Medulla oblongata (tissue), 1 donor: ENCODE results near the gene CPE.
A peak's percentile ranks its signal among the peaks of the same experiment; 100 is the strongest.
"Not testable (repeated sequence)": the region's sequence is repeated elsewhere in the genome, so short reads cannot be mapped to it uniquely, and the experiment has no call there.

ENCODE experiments used
- DNase-seq: peaks from one replicate; pipeline ENCODE4 v3.0.0-alpha.2; 2015; ENCODE audit errors: extremely low spot score

The CPE gene

GRCh38 chr4:165378745-165379677, at the start of gene CPE:
CPE (plus strand) TSS chr4:165379008; CDS start chr4:165379222, 214 bp downstream.
- DNase-seq, result peak; percentile 86

DNA sequence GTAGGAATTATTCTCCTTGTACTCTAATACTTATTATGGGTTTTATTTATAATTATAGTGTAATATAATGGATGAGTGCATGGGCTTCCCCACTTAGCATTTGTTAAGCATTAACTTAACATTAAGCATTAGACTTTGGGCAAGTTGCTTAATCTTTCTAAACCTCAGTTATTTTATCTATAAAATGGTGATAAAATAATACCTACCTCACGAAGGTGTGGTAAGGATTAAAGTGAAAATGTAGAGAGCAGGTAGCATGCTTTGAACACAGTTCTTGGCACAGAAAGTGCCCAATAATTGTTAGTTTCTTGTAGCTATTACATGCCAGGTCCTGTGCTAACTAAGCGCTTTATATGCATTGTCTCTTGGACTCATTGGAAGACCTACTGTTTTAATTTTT, 48.7 kb upstream of the CPE start:
- no peak for DNase-seq

DNA sequence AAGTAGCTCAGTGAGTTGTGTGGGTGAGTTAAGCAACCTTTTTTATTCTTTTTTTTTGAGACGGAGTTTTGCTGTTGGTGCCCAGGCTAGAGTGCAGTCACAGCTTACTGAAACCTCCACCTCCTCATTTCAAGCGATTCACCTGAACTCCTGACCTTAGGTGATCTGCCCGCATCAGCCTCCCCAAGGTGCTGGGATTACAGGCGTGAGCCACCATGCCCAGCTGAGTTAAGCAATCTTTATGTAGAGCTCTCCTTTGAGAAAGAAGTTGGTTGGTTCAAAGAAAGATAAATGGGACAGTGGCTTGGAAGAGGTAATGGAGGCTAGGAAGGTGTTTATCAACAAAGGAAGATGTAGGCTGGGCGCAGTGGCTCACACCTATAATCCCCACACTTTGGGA, 48.1 kb upstream of the CPE start:
- DNase-seq, result no peak

GRCh38 chr4:165331359-165331758, 47.4 kb upstream of the CPE start:
- no peak for DNase-seq

DNA sequence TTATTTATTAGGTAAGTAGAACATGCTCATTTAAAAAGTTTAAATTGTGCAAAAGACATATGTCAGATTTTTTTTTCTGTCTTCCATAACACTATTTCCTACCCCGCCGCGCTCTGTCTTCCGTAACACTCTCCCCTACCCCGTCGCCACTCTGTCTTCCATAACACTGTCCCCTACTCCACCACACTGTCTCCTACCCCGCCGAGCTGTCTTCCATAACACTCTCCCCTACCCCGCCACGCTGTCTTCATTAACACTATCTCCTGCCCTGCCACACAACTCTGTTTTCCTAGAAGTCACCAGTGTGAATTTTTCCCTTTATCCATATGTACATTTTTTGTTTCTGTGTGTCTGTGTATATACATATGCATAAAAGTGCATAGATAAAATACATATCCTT, 47.0 kb upstream of the CPE start:
- no peak for DNase-seq

DNA sequence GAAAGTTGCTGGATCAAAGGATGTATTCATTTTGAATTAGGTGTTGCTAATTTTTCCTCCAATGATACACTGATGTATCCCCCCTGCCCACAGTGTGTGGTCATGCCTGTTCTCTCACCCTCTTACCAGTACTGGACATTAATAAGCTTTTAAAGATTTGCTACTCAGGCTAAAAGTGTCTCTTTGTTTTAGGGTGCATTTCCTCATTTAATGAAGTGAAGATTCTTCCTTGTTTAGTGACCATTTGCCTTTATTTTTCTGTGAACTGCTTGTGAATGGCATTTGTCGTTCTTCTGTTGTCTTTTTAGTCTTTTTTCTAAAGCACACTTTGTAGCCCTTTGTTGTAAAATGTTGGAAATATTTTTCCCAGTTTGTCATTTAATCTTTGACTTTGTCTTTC, 46.3 kb upstream of the CPE start:
- no peak for DNase-seq

DNA sequence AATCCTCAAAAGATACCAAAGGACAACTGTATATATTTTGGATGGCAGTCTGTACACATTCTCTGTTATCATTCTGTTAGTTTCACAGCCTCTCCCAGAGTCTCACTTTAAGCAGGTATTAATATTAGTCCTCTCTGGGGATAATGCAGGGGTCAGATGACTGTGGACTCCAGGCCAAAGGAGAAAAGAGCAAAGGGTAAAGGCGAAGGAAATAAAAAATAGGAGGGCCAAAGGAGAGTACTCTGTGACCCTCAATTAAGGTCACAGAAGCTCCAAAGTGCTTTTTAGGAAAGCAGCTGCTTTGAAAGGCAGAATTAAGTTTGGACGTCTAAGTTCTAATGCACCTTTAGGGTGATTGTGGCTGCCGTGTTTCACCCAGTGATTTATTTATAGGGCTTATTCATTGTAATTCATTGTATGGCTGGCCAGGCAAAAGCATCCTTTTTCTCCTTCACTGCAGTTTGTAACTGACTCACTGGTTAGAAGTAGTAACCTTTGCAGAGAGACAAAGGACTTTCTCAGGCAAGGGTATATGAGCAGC, 43.6 kb upstream of the CPE start:
- no peak for DNase-seq

- no peak for DNase-seq
These were observed 42.1 kb upstream of the CPE start for GRCh38 chr4:165336743-165337142.

DNA sequence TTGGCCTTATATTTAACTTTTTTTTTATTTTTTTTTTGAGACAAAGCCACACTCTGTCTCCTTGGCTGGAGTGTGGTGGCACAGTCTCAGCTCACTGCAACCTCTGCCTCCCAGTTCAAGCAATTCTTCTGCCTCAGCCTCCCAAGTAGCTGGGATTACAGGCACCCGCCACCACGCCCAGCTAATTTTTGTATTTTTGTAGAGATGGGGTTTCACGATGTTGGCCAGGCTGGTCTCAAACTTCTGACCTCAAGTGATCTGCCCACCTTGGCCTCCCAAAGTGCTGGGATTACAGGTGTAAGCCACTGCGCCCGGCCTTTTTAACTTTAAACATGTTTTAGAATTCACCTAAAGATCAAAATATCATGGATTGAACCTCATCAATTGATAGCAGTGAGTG, 36.5 kb upstream of the CPE start:
- DNase-seq, result not testable (repeated sequence)

DNA sequence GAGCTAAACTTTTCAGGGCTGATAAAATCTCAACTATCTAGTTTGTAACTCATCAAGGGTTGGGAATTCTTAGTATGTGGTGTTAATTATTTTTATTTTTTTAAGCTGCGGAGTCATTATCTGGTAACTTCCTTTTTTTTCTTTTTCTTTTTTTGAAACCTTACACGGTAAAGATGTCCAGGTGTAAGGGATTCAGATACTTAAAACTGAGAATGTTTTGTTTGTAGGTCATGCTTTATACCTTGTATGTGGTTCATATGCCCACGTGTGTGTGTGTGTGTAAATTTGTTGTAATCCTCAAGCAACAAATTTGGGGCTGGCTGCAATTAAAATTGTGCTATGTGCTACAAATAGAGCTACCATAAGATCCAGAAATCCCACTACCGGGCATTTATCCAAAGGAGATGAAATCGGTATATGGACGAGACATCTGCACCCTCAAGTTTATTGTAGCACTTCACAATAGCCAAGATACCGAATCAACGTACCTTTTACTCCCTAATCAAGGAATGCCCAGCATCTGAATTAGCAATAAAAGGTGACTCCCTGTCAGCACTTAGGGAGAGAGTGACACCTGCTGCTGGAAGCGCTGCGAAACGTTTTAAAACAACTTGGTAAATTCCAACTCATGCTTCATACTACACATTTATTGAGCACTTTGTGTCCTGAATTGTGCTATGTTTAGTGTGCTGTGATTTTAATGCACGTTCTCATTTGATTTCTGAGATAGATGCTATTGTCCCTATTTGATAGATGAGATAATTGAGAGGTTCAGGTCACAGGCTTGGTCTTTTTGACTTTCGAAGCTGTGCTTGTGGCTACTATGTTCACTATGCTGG, 35.2 kb upstream of the CPE start:
- DNase-seq, result no peak

- DNase-seq, result no peak
These were observed 33.0 kb upstream of the CPE start for GRCh38 chr4:165345666-165346417.

GRCh38 chr4:165347647-165348569, 30.9 kb upstream of the CPE start:
- DNase-seq, result no peak

GRCh38 chr4:165351359-165352130, 27.3 kb upstream of the CPE start:
- no peak for DNase-seq

DNA sequence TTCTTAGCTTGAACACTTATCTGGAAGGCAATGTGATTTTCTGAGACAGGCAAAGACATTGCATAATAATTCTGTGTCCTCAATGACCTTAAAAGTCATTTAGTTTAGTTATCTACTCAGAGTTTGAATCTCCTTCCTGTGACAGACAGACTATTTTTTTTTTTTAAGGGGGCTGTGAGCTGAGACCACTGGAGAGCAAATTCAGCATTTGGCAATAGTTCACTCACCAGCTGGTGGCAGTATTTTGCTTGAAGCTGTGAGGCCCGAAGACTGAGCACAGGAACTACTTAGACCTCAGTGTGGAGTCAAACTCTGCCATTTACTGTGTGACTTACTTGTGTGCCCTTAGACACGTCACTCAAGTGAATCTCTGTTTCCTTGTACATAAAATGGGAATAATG, 22.9 kb upstream of the CPE start:
- DNase-seq, result peak; percentile 71

DNA sequence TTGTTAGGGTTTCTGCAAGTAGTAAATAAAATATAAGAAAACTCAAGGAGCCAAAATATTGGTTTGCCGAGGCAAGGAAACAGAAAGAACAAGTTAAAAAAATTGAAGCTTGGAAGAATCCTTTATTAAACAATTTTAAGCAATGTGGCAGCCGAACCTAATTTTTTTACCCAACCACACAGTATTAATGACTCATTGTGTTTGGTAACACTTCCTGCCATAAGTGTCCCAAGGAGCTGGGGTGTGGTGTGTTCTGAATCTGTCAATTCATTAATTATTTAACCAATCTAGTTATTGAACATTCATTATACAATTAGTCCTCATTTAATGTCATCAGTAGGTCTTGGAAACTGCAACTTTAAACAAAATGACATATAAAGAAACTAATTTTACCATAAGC, 19.3 kb upstream of the CPE start:
- no peak for DNase-seq

DNA sequence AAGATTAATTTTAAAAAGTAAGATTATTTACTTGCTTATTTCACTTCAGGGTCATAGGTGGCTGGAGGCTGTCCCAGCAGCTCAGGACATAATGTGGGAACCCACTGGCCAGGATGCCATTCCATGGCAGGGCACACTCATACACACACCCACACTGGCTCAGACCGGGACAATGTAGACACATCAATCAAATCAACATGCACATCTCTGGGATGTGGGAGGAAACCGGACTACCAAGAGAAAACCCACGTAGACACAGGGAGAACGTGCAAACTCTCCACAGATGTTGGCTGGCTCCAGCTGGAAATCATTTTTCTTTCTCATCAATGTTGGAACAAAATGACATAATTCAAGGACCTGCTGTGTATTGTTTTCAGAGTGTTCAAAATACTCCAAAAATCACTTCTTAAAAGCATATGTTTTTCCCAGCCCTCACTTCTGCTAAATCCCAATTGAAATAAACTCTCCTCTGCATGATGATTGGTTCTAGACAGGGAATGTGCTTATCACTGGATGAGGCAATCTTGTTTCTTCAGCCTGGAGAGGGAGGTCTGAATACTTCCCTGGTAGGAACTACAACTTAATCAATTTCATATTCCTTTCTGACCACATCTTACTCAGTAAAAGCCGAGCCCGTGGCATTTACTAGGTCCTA, 18.6 kb upstream of the CPE start:
- DNase-seq, result no peak

DNA sequence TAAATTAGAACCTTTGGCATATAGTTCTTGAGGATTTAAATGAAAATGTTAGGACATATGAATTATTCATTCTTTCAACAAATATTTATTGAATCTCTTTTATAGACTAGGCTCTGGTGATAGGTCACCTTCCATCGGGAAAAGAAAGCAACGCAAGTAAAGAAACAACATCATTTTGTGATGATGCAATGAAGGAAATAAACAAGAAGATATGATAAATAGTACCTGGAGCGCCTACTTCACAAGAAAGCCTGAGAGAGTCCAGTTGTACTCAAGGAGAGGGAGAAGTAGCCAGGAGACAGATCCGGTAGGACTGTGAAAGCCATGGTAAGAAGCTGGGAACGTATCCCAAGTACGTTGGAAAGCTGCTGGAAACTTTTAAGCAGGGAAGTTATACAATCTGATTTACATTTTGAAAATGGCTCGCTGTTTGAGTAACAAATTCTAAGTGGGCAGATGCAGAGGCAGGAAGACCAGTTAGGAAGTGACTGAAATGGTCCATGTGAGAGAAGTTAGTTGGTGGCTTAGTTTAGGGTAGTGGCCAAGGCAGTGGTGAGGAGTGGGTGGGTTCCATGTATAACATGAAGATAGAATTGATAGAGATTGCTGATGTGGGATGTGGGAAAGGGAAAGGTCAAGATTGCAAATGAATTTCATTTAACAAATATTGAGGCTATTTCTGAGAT, 17.7 kb upstream of the CPE start:
- no peak for DNase-seq

- no peak for DNase-seq
These were observed 17.0 kb upstream of the CPE start for GRCh38 chr4:165361810-165362209.
